HFF-Myc (cell line): Measurements from ENCODE around the gene ATP7B.

Experiments
- DNase-seq: peaks from one replicate; pipeline ENCODE4 v3.0.0-alpha.2; 2011; ENCODE audit warnings: low read depth; ENCODE audit errors: extremely low read depth
- H3K4me3 ChIP-seq: replicated peaks from 2 replicates; pipeline ENCODE4 v1.5.1; 2011; ENCODE audit warnings: low read depth, mild to moderate bottlenecking, control low read depth, low read length
- TF ChIP-seq, protein P1 (sequence below): IDR thresholded peaks from 2 replicates; pipeline ENCODE4 v1.5.1; 2012; ENCODE audit warnings: mild to moderate bottlenecking, low read depth, low read length, control low read depth; ENCODE audit errors: missing control alignments

Gene ATP7B

DNA sequence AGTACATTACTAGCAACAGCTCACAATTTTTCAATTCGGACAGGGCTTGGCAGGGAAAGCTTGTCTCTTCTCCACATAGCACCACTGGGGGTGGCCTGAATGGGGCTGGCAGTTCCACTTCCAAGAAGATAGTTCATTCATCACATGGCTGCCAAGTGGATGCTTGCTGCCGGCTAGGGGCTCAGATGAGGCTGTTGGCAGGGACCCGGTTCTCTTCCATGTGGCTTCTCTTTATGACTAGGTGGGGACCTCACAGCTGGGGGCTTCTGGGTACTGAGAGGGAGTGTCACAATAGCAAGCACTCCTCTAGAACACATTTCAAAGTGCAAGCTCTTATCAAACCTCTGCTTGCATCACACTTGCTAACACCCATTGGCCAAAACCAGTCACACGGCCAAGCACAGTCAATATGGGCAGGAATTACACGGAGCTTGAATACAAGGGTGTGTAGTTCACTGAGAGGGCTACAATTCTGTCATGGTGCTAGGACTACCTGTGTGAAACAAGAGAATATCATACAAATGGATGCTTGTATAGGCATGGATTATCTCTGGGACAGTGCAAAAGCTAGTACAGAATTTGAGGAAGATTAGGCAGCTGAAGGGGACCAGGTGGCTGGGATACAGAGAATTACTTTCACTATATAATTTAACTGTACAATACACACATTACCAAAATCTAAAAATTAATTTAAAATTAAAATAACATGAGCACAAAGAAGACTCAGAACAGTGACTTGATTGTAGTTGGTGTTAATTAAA, 32.3 kb downstream of the ATP7B start:
- TF ChIP-seq, protein P1, sequence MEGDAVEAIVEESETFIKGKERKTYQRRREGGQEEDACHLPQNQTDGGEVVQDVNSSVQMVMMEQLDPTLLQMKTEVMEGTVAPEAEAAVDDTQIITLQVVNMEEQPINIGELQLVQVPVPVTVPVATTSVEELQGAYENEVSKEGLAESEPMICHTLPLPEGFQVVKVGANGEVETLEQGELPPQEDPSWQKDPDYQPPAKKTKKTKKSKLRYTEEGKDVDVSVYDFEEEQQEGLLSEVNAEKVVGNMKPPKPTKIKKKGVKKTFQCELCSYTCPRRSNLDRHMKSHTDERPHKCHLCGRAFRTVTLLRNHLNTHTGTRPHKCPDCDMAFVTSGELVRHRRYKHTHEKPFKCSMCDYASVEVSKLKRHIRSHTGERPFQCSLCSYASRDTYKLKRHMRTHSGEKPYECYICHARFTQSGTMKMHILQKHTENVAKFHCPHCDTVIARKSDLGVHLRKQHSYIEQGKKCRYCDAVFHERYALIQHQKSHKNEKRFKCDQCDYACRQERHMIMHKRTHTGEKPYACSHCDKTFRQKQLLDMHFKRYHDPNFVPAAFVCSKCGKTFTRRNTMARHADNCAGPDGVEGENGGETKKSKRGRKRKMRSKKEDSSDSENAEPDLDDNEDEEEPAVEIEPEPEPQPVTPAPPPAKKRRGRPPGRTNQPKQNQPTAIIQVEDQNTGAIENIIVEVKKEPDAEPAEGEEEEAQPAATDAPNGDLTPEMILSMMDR, result no peak
- no peak overlapping the region for H3K4me3 ChIP-seq
- no peak for DNase-seq

DNA sequence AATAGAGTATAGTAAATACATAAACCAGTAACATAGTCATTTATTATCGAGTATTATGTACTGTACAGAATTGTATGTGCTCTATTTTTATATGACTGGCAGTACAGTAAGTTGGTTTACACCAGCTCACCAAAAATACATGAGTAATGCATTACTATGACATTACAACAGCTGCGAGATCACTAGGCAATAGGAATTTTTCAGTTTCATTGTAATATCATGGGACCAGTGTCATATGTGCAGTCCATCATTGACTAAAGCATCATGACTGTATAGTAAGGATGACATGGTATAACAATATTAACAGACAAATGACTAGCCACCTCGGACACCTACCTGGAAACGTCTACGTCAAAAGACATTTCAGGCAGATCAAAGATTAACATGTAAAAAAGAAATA, 33.6 kb downstream of the ATP7B start:
- no peak overlapping the region for H3K4me3 ChIP-seq
- TF ChIP-seq, protein P1, result no peak
- DNase-seq, result no peak

DNA sequence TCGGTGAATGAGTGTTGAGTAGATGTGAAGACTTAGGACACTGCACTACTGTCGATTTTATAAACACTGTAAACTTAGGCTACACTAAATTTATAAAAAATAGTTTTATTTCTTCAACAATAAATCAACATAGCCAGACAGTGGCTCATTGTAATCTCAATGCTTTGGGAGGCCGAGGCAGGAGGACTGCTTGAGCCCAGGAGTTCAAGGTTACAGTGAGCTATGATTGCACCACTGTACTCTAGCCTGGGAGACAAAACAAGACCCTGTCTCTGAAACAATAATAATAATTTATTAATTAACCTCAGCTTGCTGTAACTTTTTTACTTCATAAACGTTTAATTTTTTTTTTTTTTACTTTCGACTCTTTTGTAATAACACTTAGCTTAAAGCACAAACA, 34.4 kb downstream of the ATP7B start:
- TF ChIP-seq, protein P1, result no peak
- no peak for DNase-seq
- H3K4me3 ChIP-seq, result no peak overlapping the region

DNA sequence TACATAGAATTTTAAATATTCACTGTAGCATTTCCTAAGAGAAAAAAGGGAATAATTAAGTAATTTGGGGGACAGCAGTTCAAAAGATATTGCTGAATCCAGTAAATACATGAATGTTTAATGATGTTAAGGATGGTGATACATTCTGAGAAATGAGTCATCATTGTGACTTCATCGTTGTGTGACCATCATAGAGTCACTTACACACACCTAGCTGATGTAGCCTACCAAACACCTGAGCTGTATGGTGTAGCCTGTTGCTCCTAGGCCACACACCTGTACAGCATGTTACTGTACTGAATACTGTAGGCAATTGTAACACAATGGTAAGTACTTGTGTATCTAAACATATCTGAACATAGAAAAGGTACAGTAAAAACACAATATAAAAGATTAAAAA, 34.8 kb downstream of the ATP7B start:
- no peak overlapping the region for H3K4me3 ChIP-seq
- DNase-seq, result no peak
- TF ChIP-seq, protein P1, result no peak

DNA sequence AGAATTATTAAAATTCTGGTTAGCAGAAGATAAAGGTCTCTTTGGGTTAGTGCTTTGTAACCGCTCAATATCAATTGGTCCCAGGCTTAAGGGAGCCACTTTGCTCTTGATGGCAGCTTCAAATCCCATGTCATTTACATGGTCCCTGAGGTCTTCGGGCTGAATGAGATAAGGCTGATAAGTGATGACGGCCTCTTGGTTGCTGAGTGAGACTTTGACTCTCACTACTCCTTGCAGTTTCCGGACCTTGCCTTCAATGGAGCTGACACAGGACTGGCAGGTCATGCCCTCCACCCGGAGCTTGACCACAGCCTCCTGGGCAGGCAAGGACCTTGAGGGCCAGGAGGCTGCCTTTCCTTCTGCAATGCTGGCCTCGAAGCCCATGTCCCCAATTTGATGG, 36.8 kb downstream of the ATP7B start:
- DNase-seq, result no peak
- TF ChIP-seq, protein P1, result no peak
- no peak overlapping the region for H3K4me3 ChIP-seq

DNA sequence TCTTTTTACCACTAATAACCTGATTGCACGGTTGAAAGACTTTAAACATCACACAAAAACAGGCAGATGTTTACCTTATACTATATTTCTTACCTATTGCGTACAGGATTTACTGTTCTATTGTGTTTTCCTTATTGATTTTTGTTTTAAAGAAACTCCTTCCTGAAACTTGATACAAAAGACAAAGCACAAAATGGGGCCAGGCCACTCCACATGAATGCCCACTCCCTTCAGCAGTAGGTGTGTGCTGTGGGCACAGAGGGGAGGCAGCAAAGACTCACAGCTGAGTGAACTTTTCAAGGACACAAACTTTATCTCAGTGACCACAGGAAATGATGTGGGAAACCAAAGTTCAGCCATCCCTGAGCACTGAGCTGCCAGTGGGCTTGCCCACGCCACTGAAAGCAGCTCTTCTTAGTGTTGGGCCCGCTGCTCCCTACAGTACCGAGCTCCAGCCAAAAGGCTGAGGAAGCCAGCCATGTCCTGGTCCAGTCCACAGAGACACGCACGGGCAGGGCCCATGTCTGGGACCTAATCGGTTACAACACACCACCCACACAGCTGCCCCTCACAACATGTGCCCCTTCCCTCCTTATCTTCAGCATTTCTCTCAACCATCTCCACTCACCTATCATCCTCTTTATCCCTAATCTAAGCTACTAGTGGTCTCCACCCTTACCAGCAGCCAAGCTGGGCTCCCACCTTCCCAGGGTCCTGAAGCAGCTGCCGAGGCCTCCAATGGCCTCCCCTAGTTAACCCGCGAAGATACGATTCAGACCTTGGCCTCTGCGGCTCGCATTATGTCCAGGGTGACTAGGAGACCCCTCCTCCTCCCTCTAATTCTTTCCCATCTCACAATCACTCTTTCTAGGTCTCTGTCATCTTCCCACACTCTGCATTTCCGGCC, 39.5 kb downstream of the ATP7B start:
- no peak for DNase-seq
- H3K4me3 ChIP-seq, result no peak overlapping the region
- TF ChIP-seq, protein P1, result no peak
